Testis (tissue), 3 donors: ENCODE results near the gene SH2D5. TPM values are rescaled to one million over a fixed set of nuclear protein-coding genes. Genes with fewer than 3 reads are reported as not detected.

Source experiments
- DNase-seq: peaks from one replicate; pipeline ENCODE4 v3.0.0-alpha.2; 2019
- H3K27ac ChIP-seq, 2 donors: fragments of 200-600 bp; sonication (generic); one replicate each; pipeline ENCODE4 v1.5.1; 2019
- H3K27me3 ChIP-seq: fragments of 200-600 bp; sonication (generic); one replicate; pipeline ENCODE4 v1.5.1; 2019
- H3K36me3 ChIP-seq: fragments of 200-600 bp; sonication (generic); one replicate; pipeline ENCODE4 v1.5.1; 2017; ENCODE audit warnings: low read depth; ENCODE audit errors: missing control alignments
- H3K4me1 ChIP-seq: fragments of 200-600 bp; sonication (generic); one replicate; pipeline ENCODE4 v1.5.1; 2019
- H3K4me3 ChIP-seq, 2 donors: fragments of 200-600 bp; sonication (generic); one replicate each; pipeline ENCODE4 v1.5.1; 2017 to 2019
- H3K9me3 ChIP-seq: fragments of 200-600 bp; sonication (generic); one replicate; pipeline ENCODE4 v1.5.1; 2017
- POLR2A ChIP-seq: fragments of 450-650 bp; IDR thresholded peaks from one replicate; pipeline ENCODE4 v1.6.1; 2017; ENCODE audit warnings: antibody characterized with exemption, mild to moderate bottlenecking, moderate library complexity
- whole genome bisulfite sequencing, 2 donors: methylation state at CpG; one replicate each; pipeline ENCODE4 v1.1.5; 2018; 5-methylcytosine and 5-hydroxymethylcytosine counted together
- intact Hi-C: fragments of 100-400 bp; cut with DNase I; formaldehyde crosslinking; loops from one replicate; pipeline ENCODE4 v1.15.1; 2023; ENCODE audit warnings: low total_unique reads
- polyA plus RNA-seq: library from polyadenylated mRNA; stranded (reverse); fragments of 350-450 nt; fragmentation: Illumina TruSeq; extraction: RNeasy Lipid Tissue Mini Kit (QIAGEN cat#74804); gene quantifications from one replicate; pipeline ENCODE4 v1.2.3, GENCODE V29; 2014; ENCODE audit warnings: low read depth, low replicate concordance; ENCODE audit not compliant: insufficient read depth
- total RNA-seq, 2 donors: library from RNA; depleted of rRNA; stranded (reverse); fragments of >200 nt; gene quantifications; one replicate each; pipeline ENCODE4 v1.2.3, GENCODE V29; 2016
- TF ChIP-seq, protein P1 (sequence below), 3 experiments: fragments of 450-650 bp in 2 of 3; fragments of 200-600 bp in 1 of 3; sonication (generic) in 1 of 3; IDR thresholded peaks; one replicate each; pipeline ENCODE4 v1.5.1; 2016 to 2019; ENCODE audit warnings: antibody characterized with exemption in 3 of 3, mild to moderate bottlenecking in 2 of 3, moderate library complexity in 1 of 3

The SH2D5 gene
- total and polyA plus RNA-seq, 3 donors from 2014 or later = 4.2 to 5.8 (median 5.1) TPM

DNA sequence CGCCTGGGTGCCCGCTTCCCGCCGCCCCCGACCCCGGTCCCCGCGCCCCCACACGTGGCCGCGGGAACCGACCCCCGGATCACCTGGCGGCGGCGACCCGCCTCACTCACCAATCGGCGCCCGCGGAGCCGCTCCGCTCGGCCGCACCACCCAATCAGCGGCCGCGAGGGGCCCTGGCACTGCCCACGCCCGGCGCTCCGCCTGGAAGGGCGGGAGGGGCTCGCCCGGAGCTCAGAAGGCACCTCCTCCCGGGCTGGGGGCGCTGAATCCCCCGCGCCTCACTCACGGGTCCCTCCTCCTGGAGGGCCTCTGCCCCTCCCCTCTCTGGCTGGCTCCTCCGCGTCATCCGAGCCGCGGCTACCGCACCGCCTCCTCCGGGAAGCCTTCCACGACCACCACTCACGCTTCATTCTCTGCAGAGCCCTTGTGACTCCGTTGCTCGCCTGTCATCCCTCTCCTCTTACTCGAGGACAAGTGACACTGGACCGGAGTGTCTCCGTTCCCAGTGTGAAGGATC is 374 bp downstream of the SH2D5 start:
- TF ChIP-seq POLR2A = no peak
- TF ChIP-seq, protein P1, sequence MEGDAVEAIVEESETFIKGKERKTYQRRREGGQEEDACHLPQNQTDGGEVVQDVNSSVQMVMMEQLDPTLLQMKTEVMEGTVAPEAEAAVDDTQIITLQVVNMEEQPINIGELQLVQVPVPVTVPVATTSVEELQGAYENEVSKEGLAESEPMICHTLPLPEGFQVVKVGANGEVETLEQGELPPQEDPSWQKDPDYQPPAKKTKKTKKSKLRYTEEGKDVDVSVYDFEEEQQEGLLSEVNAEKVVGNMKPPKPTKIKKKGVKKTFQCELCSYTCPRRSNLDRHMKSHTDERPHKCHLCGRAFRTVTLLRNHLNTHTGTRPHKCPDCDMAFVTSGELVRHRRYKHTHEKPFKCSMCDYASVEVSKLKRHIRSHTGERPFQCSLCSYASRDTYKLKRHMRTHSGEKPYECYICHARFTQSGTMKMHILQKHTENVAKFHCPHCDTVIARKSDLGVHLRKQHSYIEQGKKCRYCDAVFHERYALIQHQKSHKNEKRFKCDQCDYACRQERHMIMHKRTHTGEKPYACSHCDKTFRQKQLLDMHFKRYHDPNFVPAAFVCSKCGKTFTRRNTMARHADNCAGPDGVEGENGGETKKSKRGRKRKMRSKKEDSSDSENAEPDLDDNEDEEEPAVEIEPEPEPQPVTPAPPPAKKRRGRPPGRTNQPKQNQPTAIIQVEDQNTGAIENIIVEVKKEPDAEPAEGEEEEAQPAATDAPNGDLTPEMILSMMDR (IDR thresholded peaks at IDR 0.05) = no peak
- 0 to 1% methylated on average over 14 to 34 of the region's 55 CpGs for WGBS, 2 donors
- Histone ChIP-seq H3K4me1 (peaks cover 18% of the 10 kb centered on the region), H3K27me3 (no peaks in the 10 kb centered on the region), H3K9me3 (no peaks in the 10 kb centered on the region), H3K4me3 (peak overlapping the region; percentile 55 to 57), H3K27ac (no peak overlapping the region), H3K36me3 (no peaks in the 10 kb centered on the region)
- peak; percentile 54 for DNase-seq
- intact Hi-C loops = no loop called here

DNA sequence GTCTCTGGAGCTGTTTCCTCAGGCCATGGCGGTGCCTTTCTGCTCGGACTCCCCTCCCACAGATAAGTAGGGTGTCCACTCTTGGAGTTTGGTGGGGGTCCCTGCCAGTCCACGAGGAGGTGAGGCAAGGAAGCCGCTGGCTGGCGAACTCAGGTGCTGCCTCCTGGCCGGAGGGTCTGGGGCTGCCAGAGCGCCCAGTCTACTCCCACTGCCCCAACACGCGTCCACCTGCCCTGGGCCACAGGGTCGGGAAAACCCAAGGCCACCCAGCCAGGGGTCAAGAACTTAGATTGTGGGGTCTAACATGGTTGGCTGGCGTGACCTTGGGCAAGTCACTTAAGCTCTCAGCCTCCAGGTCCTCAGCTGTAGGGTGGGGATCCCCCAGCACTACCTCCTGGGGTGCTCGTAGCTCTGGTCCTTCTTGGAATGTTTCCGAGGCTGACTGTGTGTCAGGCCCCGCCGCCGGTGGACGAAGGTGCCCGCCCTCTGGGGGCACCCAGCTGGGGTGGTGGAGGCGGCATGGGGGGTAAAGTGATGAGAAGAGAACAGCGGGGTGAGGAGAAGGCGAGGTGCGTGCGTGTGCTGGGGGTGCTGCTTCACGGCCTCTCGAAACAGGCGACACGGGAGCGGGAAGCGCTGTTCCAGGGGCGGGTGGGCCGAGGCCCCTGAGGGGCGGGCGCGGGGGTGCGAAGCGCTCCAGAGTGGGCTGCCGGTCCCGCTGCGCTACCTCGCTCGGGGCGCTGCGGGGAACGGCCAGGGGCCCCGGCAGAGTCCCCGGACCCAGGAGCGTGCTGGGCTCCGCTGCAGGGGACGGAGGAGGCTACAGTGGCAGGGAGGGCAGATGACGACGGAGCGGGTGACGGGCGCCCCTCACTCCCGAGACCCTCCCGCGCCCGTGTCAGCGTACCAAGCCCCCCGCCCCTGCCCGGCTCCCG is 1.2 kb downstream of the SH2D5 start:
- H3K36me3 ChIP-seq = no peaks in the 10 kb centered on the region
- H3K27ac ChIP-seq = no peak overlapping the region
- H3K4me3 ChIP-seq = peak overlapping the region; percentile 55 to 57
- peak; percentile 14 for DNase-seq
- no peaks in the 10 kb centered on the region for H3K9me3 ChIP-seq
- no peaks in the 10 kb centered on the region for H3K27me3 ChIP-seq
- peaks cover 18% of the 10 kb centered on the region for H3K4me1 ChIP-seq
- no peak for TF ChIP-seq POLR2A
- TF ChIP-seq, protein P1 (IDR thresholded peaks at IDR 0.05) = no peak
- intact Hi-C loops = no loop called here
- WGBS, 2 donors = 20 to 29% methylated on average over 8 to 39 of the region's 62 CpGs

DNA sequence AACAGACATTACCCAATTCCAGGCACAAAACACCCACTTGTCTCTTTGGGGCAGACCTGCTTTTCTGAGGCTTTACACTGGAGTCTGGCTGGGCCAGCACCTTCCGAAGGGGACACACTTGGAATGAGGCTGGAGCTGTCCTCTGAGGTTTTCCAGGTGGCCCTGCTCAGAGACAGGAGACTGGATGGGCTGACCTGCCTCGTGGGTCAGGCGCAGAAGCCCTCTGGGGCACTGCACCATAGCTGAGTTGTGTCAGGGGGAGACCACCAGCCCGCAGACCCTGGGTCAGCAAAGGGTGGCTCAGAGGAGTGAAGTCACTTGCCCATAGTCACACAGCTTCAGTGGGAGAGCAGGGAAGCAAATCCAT is 1.8 kb downstream of the SH2D5 start:
- Histone ChIP-seq H3K4me3 (no peak overlapping the region), H3K9me3 (no peaks in the 10 kb centered on the region), H3K36me3 (no peaks in the 10 kb centered on the region), H3K27ac (no peak overlapping the region), H3K27me3 (no peaks in the 10 kb centered on the region), H3K4me1 (peaks cover 18% of the 10 kb centered on the region)
- WGBS, 2 donors = 40 to 53% methylated on average over 1 to 4 of the region's 4 CpGs
- TF ChIP-seq POLR2A = no peak
- intact Hi-C loops = no loop called here
- DNase-seq = peak; percentile 13

DNA sequence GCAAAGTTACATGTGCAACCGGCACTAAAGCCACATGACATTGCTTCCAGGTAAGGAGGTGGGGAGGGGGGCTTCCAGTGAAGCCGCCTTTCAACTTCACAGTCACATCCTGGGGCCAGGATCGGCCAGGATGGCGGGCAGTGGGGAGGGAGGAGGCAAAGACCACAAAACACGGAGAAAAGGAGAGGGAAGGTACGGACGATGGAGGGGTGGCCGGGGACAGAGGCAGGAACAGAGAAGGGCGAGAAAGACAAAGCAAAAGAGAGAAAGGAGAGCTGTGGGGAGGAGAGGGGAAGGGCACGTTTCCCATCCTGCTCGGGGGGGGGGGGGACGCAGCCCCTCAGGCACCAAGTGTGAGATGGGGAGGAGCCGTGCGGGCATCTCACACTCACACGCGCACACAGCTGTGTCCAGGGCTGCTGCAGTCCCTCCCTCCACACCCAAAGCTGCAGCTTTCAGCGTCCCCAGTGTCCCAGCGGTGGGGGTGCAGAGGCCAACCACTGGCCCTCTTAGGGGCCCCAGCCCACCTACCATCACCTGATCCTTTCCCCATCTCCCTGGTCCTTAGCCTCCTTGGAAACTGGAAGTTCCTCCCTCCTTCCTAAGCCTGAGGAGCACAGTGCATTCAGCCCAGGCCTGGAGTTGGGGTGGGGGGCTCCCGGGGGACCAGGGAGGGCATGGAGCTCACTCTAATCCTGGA is 2.4 kb downstream of the SH2D5 start:
- Histone ChIP-seq H3K27me3 (no peaks in the 10 kb centered on the region), H3K4me1 (peaks cover 18% of the 10 kb centered on the region), H3K27ac (no peak overlapping the region), H3K36me3 (no peaks in the 10 kb centered on the region), H3K9me3 (no peaks in the 10 kb centered on the region), H3K4me3 (no peak overlapping the region)
- TF ChIP-seq, protein P1 (IDR thresholded peaks at IDR 0.05) = no peak
- no peak for TF ChIP-seq POLR2A
- 39 to 42% methylated on average over 18 to 19 of the region's 19 CpGs for WGBS, 2 donors
- intact Hi-C loops = no loop called here
- peak; percentile 10 for DNase-seq
